ENCODE results near the gene IL16.

DNA sequence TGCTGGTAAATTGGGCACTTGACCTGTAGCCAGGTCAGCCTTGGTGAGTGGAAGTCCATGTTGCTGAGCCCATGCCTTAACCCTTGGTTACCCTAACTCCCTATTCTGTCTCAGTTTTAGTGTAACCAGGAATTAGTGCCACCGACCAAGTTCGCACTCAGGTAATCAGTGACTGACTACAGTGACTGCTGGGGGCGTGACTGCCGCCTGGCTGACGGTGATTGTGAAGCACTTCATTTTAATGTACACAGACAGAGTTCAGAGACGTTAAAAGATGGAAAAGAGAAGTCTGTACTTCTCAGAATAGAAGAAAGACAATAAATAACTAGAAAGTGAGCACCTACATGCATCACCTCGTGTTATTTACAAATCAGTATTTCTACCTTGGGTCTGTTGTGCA, 45.3 kb upstream of the IL16 start:
- TF ChIP-seq CHD2 (IDR thresholded peaks at IDR 0.05; ENCODE audit: low read length, partially characterized antibody) (no peak), CEBPB (IDR thresholded peaks at IDR 0.05) (no peak), HOXA7 (CRISPR knock-in tag; IDR thresholded peaks at IDR 0.05) (no peak), ZFP36 (IDR thresholded peaks at IDR 0.05; ENCODE audit: borderline replicate concordance, partially characterized antibody) (no peak)
- TF ChIP-seq, protein P1, sequence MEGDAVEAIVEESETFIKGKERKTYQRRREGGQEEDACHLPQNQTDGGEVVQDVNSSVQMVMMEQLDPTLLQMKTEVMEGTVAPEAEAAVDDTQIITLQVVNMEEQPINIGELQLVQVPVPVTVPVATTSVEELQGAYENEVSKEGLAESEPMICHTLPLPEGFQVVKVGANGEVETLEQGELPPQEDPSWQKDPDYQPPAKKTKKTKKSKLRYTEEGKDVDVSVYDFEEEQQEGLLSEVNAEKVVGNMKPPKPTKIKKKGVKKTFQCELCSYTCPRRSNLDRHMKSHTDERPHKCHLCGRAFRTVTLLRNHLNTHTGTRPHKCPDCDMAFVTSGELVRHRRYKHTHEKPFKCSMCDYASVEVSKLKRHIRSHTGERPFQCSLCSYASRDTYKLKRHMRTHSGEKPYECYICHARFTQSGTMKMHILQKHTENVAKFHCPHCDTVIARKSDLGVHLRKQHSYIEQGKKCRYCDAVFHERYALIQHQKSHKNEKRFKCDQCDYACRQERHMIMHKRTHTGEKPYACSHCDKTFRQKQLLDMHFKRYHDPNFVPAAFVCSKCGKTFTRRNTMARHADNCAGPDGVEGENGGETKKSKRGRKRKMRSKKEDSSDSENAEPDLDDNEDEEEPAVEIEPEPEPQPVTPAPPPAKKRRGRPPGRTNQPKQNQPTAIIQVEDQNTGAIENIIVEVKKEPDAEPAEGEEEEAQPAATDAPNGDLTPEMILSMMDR (IDR thresholded peaks at IDR 0.05) = no peak
- TF ChIP-seq, protein P2, sequence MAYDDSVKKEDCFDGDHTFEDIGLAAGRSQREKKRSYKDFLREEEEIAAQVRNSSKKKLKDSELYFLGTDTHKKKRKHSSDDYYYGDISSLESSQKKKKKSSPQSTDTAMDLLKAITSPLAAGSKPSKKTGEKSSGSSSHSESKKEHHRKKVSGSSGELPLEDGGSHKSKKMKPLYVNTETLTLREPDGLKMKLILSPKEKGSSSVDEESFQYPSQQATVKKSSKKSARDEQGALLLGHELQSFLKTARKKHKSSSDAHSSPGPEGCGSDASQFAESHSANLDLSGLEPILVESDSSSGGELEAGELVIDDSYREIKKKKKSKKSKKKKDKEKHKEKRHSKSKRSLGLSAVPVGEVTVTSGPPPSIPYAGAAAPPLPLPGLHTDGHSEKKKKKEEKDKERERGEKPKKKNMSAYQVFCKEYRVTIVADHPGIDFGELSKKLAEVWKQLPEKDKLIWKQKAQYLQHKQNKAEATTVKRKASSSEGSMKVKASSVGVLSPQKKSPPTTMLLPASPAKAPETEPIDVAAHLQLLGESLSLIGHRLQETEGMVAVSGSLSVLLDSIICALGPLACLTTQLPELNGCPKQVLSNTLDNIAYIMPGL (CRISPR knock-in tag; IDR thresholded peaks at IDR 0.05; ENCODE audit: borderline replicate concordance) = no peak
